Omental fat pad (tissue), 4 donors: ENCODE results near the gene ZFHX3. TPM values are rescaled to one million over a fixed set of nuclear protein-coding genes. Genes with fewer than 3 reads are reported as not detected.

Source experiments
- ATAC-seq: fragments of 150-250 bp; one replicate; pipeline ENCODE4 v1.9.1; 2016; ENCODE audit warnings: mild to moderate bottlenecking, moderate library complexity; ENCODE audit not compliant: low FRiP score
- DNase-seq: peaks from one replicate; pipeline ENCODE4 v3.0.0-alpha.2; 2019; ENCODE audit warnings: low spot score
- CTCF ChIP-seq, 3 donors: fragments of 450-650 bp; IDR thresholded peaks; one replicate each; pipeline ENCODE4 v1.5.1; 2016 to 2017; ENCODE audit warnings: antibody characterized with exemption in 3 of 3, mild to moderate bottlenecking in 3 of 3, moderate library complexity in 2 of 3
- total RNA-seq, 4 donors: library from RNA; depleted of rRNA; stranded (reverse); fragments of >200 nt; gene quantifications; one replicate each; pipeline ENCODE4 v1.1.0, GENCODE V29; 2016

ZFHX3 gene
- total RNA-seq, 4 donors from 2014 or later: 11.8 to 35.2 (median 13.7) TPM

- ATAC-seq: no peak
- no peak for TF ChIP-seq CTCF (IDR thresholded peaks at IDR 0.05)
- no peak for DNase-seq
These were observed 107.0 kb downstream of the ZFHX3 start for GRCh38 chr16:72940886-72941285.

GRCh38 chr16:72939247-72939646 is 108.7 kb downstream of the ZFHX3 start:
- DNase-seq: no peak
- ATAC-seq: no peak

GRCh38 chr16:72938795-72939164 is 109.1 kb downstream of the ZFHX3 start:
- ATAC-seq (peak; percentile 56), DNase-seq (peak; percentile 52)
- no peak for TF ChIP-seq CTCF (IDR thresholded peaks at IDR 0.05)

More at GRCh38 chr16:72939247-72939646, 108.7 kb downstream of the ZFHX3 start:
- no peak for TF ChIP-seq CTCF (IDR thresholded peaks at IDR 0.05)

- no peak for DNase-seq
- no peak for TF ChIP-seq CTCF (IDR thresholded peaks at IDR 0.05)
- ATAC-seq: no peak
These were observed 109.8 kb downstream of the ZFHX3 start for GRCh38 chr16:72937916-72938794.

GRCh38 chr16:72937360-72937759 is 110.6 kb downstream of the ZFHX3 start:
- no peak for TF ChIP-seq CTCF (IDR thresholded peaks at IDR 0.05)
- DNase-seq (no peak), ATAC-seq (no peak)

- DNase-seq (no peak), ATAC-seq (no peak)
- TF ChIP-seq CTCF (IDR thresholded peaks at IDR 0.05): no peak
These were observed 111.5 kb downstream of the ZFHX3 start for GRCh38 chr16:72936408-72936807.

- no peak for DNase-seq
- ATAC-seq: no peak
- no peak for TF ChIP-seq CTCF (IDR thresholded peaks at IDR 0.05)
These were observed 112.0 kb downstream of the ZFHX3 start for GRCh38 chr16:72935896-72936295.
